GM04504 (cell line): ENCODE results near the gene SLC16A10.
"Not testable (repeated sequence)": the region's sequence is repeated elsewhere in the genome, so short reads cannot be mapped to it uniquely, and the experiment has no call there.

Experiments used
- DNase-seq: peaks from one replicate; pipeline ENCODE4 v3.0.0-alpha.2; 2012; ENCODE audit warnings: low read depth

Gene SLC16A10

GRCh38 chr6:111086685-111087084, 618 bp upstream of the SLC16A10 start:
- DNase-seq = no peak

- DNase-seq = no peak
These were observed 766 bp downstream of the SLC16A10 start for GRCh38 chr6:111087871-111088667.

DNA sequence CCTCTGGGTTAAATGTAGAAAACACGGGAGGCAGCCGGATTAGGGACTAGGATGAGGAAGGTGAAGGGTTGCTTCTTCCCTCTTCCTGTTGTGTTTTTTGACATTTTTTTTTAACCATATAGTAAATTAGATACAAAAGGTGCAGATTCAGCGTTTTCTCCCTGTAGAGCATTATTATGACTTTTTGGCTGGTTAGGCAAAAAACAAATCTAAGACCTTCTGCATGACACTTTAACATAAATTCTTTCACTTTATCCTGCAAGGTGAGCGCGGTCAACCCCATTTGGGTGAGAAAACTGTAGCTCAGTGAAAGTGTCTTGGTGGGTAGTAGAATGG, 1.3 kb downstream of the SLC16A10 start:
- DNase-seq = no peak

DNA sequence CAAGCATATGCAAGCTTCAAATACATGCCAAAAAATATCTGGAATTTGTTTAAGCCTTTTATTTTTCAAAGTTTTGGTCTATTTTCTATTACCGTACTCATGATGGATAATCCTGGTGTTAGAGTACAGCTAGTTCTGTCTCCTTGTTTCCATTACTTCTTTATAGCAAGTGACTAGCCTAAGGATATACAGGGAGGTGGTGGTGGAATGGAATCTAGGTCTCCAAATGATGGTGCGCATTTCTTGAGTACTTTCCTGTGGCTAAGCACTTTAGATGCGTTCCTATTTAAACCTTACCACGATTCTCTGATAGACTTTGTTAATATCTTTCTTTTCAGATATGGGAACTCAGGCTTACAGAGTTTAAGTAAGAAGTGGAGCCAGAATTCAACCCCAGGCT, 3.5 kb downstream of the SLC16A10 start:
- DNase-seq = no peak

- DNase-seq = no peak
These were observed 4.7 kb downstream of the SLC16A10 start for GRCh38 chr6:111091987-111092386.

- DNase-seq = not testable (repeated sequence)
These were observed 8.2 kb downstream of the SLC16A10 start for GRCh38 chr6:111095488-111095887.

DNA sequence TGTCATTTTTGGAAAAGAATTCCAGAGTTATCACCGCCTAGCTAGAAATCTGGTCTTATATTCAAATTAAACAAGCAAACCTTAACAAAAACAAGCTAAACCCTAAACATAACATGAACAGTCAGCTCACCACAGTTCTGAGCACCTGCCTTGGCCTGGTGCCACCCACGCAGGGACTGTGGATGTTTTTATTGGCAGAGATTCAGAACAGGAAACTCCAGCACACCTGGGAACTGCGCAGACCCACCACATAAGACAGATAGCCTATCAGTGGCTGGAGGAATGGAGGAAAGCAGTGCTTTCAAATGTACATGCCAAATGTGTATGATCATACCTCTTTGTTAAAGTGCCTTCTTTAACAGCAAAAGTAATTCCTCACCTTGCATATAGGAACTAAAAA, 8.9 kb downstream of the SLC16A10 start:
- no peak for DNase-seq

- no peak for DNase-seq
These were observed 11.3 kb downstream of the SLC16A10 start for GRCh38 chr6:111098597-111098996.

DNA sequence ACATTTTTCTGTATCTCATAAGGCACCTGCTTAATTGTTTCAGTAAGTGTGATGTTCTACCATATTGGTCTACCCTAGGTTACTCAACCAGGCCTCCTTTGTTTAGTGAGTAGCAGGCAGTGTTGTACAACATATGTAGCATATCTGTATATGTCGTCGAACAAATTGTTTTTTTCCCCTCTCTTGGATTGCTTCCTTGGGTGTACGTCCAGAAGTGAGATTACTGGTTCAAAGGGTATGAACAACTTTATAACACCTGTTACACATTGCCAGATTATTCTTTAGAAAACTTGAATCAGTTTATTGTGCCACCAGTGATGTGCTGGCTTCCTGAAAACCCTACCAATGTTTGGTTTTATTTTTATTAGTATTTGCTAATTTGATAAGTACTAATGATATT, 14.7 kb downstream of the SLC16A10 start:
- no peak for DNase-seq

- peak; percentile 4 for DNase-seq
These were observed 18.3 kb downstream of the SLC16A10 start for GRCh38 chr6:111105578-111105977.

GRCh38 chr6:111107589-111107988, 20.3 kb downstream of the SLC16A10 start:
- DNase-seq = no peak

DNA sequence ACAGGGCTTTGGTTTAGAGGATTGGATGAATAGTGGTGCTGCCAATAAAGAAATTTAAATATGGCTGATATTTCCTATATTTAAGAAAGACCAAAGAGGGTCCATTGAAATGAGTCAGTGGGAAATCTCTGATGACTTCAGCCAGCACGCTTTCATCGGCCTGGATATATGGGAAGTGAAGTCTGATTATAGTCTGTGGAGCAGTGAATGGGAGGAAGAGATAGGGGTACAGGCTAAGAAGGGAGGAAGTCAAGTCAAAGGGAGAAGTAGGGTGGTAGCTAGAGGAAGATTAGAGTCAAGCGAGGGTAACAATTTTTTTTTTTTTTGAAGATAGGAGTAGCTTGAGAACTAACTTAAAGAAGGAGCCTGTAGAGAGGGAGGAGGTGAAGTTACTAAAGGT, 22.7 kb downstream of the SLC16A10 start:
- DNase-seq = no peak

DNA sequence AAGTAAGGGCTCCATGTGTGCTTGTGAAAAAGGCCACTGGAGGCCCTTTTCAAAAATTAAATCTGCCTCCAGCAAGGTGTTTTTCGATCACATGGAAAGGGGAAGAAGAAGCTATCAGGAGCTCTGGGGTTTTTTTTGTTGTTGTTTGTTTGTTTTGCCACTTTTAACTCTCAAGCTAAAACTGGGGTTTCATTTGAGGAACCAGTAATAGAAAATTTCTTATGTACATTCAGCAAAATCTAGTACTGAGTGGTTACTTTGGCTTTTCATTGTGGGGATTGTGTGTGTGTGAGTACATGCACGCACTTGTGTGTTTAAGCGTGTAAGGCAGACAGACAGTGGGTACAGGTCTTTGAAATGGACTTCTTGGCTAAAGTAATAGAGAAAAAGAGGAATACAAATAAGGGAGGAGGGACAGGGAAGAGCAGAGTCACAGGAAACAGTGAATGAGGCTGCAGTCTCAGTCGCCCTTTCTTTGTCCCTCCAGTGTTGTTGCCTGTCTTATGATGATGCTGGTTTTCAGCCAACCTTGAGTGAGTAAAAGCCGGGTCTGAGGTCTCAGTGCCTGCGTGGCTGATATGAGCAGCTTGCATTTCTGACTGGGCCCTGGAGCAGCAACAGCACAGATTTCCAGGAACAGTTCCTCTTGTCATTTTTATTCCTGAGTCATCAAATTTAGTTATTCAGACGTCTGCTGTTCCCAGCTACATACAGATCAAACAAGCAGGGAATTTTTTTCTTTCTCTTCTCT, 26.2 kb downstream of the SLC16A10 start:
- peak; percentile 3 for DNase-seq

DNA sequence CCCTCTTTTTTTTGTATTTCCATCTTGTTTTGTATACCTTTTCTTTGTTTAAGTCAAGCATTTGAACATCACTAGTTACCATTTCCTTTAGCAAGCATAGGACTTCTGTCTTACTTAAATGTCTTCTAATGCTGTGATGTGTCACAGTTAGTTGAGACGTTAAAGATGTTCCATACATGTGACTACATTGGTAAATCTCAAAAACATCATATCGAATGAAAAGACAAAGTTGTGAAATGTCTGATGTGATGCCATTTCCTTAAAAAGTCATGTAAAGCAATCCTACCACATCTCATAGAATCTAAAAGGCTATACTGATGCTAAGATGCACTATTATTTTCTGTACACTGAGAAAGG, 26.8 kb downstream of the SLC16A10 start:
- DNase-seq = no peak

- DNase-seq = no peak
These were observed 27.2 kb downstream of the SLC16A10 start for GRCh38 chr6:111114482-111114881.

- DNase-seq = no peak
These were observed 31.5 kb downstream of the SLC16A10 start for GRCh38 chr6:111118826-111119225.

DNA sequence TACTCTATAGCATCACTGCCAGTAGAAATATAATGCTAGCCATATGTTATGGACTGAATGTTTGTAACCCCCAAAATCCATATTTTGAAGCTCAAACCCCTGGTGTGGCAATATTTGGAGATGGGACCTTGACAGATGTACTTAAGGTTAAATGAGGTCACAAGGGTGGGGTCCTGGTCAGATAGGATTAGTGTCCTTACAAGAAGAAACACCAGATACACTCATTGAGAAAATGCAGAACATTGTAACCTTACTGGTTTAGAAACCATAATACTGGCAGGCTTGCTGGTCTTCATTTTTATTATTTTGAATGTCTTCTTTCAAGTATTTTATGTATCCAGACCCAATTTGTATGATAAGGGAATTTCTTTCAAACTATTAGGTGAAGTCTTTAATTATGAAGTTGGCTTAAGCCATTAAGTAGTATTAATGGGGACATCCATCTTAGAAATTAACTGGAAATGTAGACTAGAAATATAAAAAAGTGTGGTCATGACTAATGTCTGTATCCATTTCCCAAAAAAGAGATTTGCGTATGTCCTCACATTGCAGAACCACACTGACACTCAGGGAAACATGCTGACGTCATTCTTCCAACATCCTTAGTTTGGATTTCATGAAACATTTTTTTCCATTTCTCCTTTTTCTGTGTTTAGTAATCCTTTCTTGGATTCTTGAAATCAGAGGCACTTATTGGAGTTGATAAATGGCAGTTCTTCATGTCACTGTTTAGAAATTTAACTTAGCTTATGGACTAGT, 32.4 kb downstream of the SLC16A10 start:
- DNase-seq = no peak

- no peak for DNase-seq
These were observed 34.6 kb downstream of the SLC16A10 start for GRCh38 chr6:111121789-111122350.

GRCh38 chr6:111122458-111123286, 35.4 kb downstream of the SLC16A10 start:
- DNase-seq = no peak

- no peak for DNase-seq
These were observed 37.1 kb downstream of the SLC16A10 start for GRCh38 chr6:111124406-111124805.

DNA sequence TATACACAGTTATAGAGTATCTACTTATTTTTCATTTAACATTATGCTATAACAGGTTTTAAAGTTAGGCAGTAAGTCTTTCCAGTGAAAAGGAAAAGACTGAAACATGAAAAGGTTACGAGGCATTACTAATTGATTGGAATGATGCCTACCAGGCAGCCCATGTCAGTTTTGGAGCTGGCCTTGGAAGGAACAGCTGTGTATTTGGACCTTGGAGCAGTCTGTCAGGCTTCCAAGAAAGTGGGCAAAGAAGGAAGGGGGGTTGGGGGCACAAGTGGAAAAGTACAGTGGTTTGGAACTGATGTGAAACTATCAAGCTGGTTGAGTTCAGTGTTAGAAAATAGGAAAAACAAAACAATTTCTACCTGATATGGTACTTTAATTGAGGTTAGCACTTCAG, 41.7 kb downstream of the SLC16A10 start:
- DNase-seq = no peak

- not testable (repeated sequence) for DNase-seq
These were observed 43.7 kb downstream of the SLC16A10 start for GRCh38 chr6:111131018-111131417.
